H1 (cell line): Measurements from ENCODE around the gene ZNF692. TPM values are rescaled to one million over a fixed set of nuclear protein-coding genes. Genes with fewer than 3 reads are reported as not detected.

Experiments used
- BACH1 ChIP-seq: IDR thresholded peaks from 2 replicates; pipeline ENCODE4 v1.6.1; 2012; ENCODE audit warnings: low read length, improper control_type of control experiment
- CBX5 ChIP-seq: fragments of 300-800, 300-1000 bp; sonication (generic); IDR thresholded peaks from 2 replicates; pipeline ENCODE4 v1.7.1; 2016; ENCODE audit warnings: antibody characterized with exemption, low read length, low read depth
- EP300 ChIP-seq, 2 experiments: IDR thresholded peaks; 1 replicate in 1 of 2; 2 replicates in 1 of 2; pipeline ENCODE4 v1.6.1; 2011 to 2012; ENCODE audit warnings: low read depth in 2 of 2, low read length in 2 of 2, mild to moderate bottlenecking in 2 of 2, borderline replicate concordance in 1 of 2, inconsistent platforms in 1 of 2, moderate library complexity in 1 of 2
- EZH2 ChIP-seq: fragments of 200-600 bp; sonication (generic); IDR thresholded peaks from 2 replicates; pipeline ENCODE4 v1.7.1; 2012; ENCODE audit warnings: low read depth, mild to moderate bottlenecking, moderate library complexity, low read length, inconsistent platforms; ENCODE audit not compliant: severe bottlenecking
- GTF2F1 ChIP-seq: IDR thresholded peaks from 2 replicates; pipeline ENCODE4 v1.6.1; 2012; ENCODE audit warnings: low read depth, low read length, improper control_type of control experiment, borderline replicate concordance
- HDAC2 ChIP-seq, 2 experiments: fragments of 300-600 bp in 1 of 2; sonication (generic) in 1 of 2; IDR thresholded peaks; 2 replicates each; pipeline ENCODE4 v1.6.1; 2011 to 2012; ENCODE audit warnings: low read depth in 2 of 2, low read length in 2 of 2, mild to moderate bottlenecking in 2 of 2, moderate library complexity in 2 of 2, borderline replicate concordance in 1 of 2, inconsistent platforms in 1 of 2
- MAFK ChIP-seq: IDR thresholded peaks from 2 replicates; pipeline ENCODE4 v1.6.1; 2012; ENCODE audit warnings: low read depth, mild to moderate bottlenecking, improper control_type of control experiment, low read length
- MAX ChIP-seq: IDR thresholded peaks from 2 replicates; pipeline ENCODE4 v1.6.1; 2012; ENCODE audit warnings: inconsistent platforms
- POLR2A ChIP-seq, 2 experiments: IDR thresholded peaks; 1 replicate in 1 of 2; 2 replicates in 1 of 2; pipeline ENCODE4 v1.6.1; 2011; ENCODE audit warnings: low read depth in 2 of 2, low read length in 2 of 2, mild to moderate bottlenecking in 2 of 2; ENCODE audit errors: control extremely low read depth in 1 of 2
- RBBP5 ChIP-seq: IDR thresholded peaks from 2 replicates; pipeline ENCODE4 v1.7.1; 2012; ENCODE audit warnings: low read depth, mild to moderate bottlenecking, inconsistent platforms, low read length, moderate library complexity, borderline replicate concordance
- RNF2 ChIP-seq: fragments of 200-900, 300-1000 bp; sonication (generic); IDR thresholded peaks from 2 replicates; pipeline ENCODE4 v1.7.1; 2016; ENCODE audit warnings: borderline replicate concordance, low read depth, mild to moderate bottlenecking, antibody characterized with exemption, low read length; ENCODE audit not compliant: poor library complexity, severe bottlenecking; ENCODE audit errors: missing control alignments
- SAP30 ChIP-seq: fragments of 300-600 bp; sonication (generic); IDR thresholded peaks from 2 replicates; pipeline ENCODE4 v1.7.1; 2012; ENCODE audit warnings: low read length, moderate library complexity, mild to moderate bottlenecking, inconsistent platforms; ENCODE audit not compliant: insufficient read depth, insufficient replicate concordance
- SP4 ChIP-seq: IDR thresholded peaks from 2 replicates; pipeline ENCODE4 v1.6.1; 2012; ENCODE audit warnings: low read length, inconsistent platforms
- SRF ChIP-seq: IDR thresholded peaks from 2 replicates; pipeline ENCODE4 v1.6.1; 2011; ENCODE audit warnings: mild to moderate bottlenecking, low read depth, low read length, moderate library complexity
- SUZ12 ChIP-seq: fragments of 200-600 bp; sonication (generic); IDR thresholded peaks from 2 replicates; pipeline ENCODE4 v1.6.1; 2012; ENCODE audit warnings: mild to moderate bottlenecking, inconsistent platforms, low read length, moderate library complexity, mixed read lengths
- TAF1 ChIP-seq: IDR thresholded peaks from 2 replicates; pipeline ENCODE4 v1.6.1; 2011; ENCODE audit warnings: mild to moderate bottlenecking, low read depth, low read length
- TBP ChIP-seq: IDR thresholded peaks from 2 replicates; pipeline ENCODE4 v1.6.1; 2011; ENCODE audit warnings: low read depth, low read length, improper control_type of control experiment
- TCF12 ChIP-seq: IDR thresholded peaks from 2 replicates; pipeline ENCODE4 v1.6.1; 2011; ENCODE audit warnings: low read depth, mild to moderate bottlenecking, low read length
- YY1 ChIP-seq: IDR thresholded peaks from 2 replicates; pipeline ENCODE4 v1.6.1; 2011; ENCODE audit warnings: low read depth, mild to moderate bottlenecking, low read length
- polyA plus RNA-seq, 7 experiments: library from polyadenylated mRNA; depleted of rRNA in 3 of 7; stranded (reverse) in 5 of 7; unstranded in 2 of 7; fragments of >200 nt in 5 of 7; fragments of 200-250 nt in 2 of 7; gene quantifications; 1 replicate in 5 of 7; 2 replicates in 1 of 7; 4 replicates in 1 of 7; pipeline versions ENCODE4 v1.2.1 to v1.2.3, GENCODE V29; 2011 to 2013; ENCODE audit warnings: missing spikeins in 2 of 7, mixed read lengths in 2 of 7
- total RNA-seq: library from RNA; stranded (reverse); fragmentation: NEBNext Ultra II Directional; extraction: Animal tissue kit (Norgen Biotek cat#: 25700); gene quantifications from 2 replicates; pipeline ENCODE4 v1.2.1, GENCODE V29; 2021
- TF ChIP-seq, protein P1 (sequence below): IDR thresholded peaks from 2 replicates; pipeline ENCODE4 v1.6.1; 2011; ENCODE audit warnings: low read depth, mild to moderate bottlenecking, low read length; ENCODE audit not compliant: insufficient read depth

The ZNF692 gene
- total and polyA plus RNA-seq, 2 of the 8 experiments (the other 6 are each of a cell fraction or from before 2014, with no cell fraction given) = 38.4 to 52.3 TPM

DNA sequence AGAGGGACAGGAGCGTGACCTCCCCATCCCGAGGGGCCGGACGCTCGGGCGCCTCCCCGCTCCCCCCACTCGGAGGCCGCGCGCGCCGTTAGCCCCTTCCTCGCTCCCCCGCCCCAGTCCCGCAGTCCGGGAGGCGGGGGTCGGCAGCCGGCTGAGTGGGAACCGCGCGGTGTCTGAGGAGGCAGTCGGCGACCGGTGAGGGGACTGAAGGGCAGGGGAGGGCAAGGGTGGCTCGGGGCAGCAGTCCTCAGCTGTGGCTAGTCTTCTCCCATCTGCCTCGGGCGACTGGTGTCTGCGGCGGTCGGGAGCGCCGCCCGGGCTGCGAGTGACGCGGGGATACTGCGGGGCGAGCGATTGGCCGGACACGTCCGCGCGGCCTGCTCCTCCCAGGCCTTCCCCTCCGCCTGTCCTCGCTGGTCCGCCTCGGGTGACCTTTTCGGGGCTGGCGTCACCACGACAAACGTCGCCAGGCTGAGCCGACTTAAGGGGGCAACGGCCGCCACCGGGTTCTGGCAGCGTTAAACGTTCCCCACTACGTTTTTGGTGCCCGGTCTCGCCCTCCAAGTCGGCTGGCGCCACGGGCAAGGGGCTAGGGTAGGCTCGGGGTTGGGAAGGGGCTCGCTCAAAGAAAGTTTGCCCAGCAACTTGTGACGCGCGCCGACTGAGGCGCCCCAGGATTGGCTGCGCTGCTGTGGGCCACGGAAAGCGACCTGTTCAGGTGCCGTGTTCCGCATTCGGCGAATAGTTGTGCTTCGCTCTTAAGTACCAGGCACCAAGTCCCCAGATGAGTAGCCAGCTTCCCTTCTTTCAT, 20.3 kb downstream of the ZNF692 start (continued):
- TF ChIP-seq YY1 (no peak), CBX5 (no peak), EP300 (IDR thresholded peaks at IDR 0.05; ENCODE audit: borderline replicate concordance in 1 of 2, low read depth in 2 of 2, low read length in 2 of 2) (no peak), MAFK (no peak), SUZ12 (no peak), HDAC2 (IDR thresholded peaks at IDR 0.05; ENCODE audit: borderline replicate concordance in 1 of 2, low read depth in 2 of 2, low read length in 2 of 2) (0 out of 4 replicates have a peak, but pooled peaks of 1 of the 2 experiments have one; percentile 46), SAP30 (no peak), BACH1 (no peak), RNF2 (no peak), MAX (0 out of 2 replicates have a peak, but pooled peaks have one; percentile 2), TAF1 (peak; percentile 58), SP4 (no peak), TBP (peak; percentile 28; the same call in 1 of the 2 replicates), SRF (no peak), POLR2A (IDR thresholded peaks at IDR 0.05; ENCODE audit: control extremely low read depth in 1 of 2, low read depth in 2 of 2, low read length in 2 of 2) (peak; percentile 45 to 85; a peak in 2 of 3 replicates), GTF2F1 (no peak), EZH2 (no peak), RBBP5 (peak; percentile 71; the same call in 1 of the 2 replicates), TCF12 (no peak)
- TF ChIP-seq, protein P1, sequence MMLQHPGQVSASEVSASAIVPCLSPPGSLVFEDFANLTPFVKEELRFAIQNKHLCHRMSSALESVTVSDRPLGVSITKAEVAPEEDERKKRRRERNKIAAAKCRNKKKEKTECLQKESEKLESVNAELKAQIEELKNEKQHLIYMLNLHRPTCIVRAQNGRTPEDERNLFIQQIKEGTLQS = no peak
